Measurements from ENCODE around the gene PCYOX1L. TPM values are rescaled to one million over a fixed set of nuclear protein-coding genes. Genes with fewer than 3 reads are reported as not detected.

PCYOX1L gene
- total and polyA plus RNA-seq, 5 donors from 2014 or later: 17.7 to 39.7 (median 19.3) TPM

- H3K4me3 Mint-ChIP-seq: no peak overlapping the region
Observed at GRCh38 chr5:149376104-149376503, 18.3 kb downstream of the PCYOX1L start.

DNA sequence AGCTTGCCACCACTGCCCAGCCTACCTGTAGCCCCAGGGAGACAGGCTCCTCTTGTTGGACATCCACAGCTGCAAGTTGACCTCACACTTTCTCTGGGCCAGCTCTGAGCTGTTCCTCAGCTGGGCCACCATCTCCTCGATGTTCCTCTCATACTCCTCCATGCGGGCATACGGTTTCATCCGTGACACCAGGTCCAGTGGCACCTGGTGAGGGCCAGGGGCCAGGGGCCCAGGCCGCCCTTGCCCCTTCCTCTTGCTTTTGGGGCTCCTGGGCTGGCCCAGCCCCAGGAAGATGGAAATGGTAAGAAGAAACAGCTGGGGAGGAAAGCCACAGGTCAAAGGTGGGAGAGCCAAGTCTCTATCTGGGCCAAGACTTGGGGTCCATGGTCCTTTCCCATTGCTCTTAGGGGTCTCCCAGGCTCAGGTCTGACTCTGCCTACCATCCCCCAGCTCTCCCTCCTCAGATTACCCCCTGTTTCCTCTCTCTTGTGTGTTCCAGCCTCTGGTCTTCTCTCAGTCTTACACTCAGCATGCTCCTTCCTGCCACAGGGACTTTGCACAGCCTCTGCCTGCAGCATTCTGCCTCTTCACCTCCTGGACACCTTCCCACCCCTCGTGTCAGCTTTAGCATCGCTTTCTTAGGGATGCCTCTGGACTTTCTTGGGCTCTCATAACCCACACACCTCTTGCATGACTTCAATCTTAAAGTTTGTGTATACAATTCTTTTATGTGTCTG is 19.0 kb downstream of the PCYOX1L start:
- H3K27me3 ChIP-seq (ENCODE audit: control insufficient read depth, insufficient read depth, low read length): no peaks in the 10 kb centered on the region
- Mint-ChIP-seq H3K4me3 (no peak overlapping the region), H3K36me3 (peaks cover 11% of the 10 kb centered on the region), H3K27me3 (no peaks in the 10 kb centered on the region), H3K9me3 (no peaks in the 10 kb centered on the region), H3K27ac (peak overlapping the region in 1 of 3 donors; percentile 66), H3K4me1 (peaks cover 0 to 2% (median 0%) of the 10 kb centered on the region in 4 donors)
- H3K4me1 ChIP-seq (ENCODE audit: control insufficient read depth, insufficient read depth, low read length, poor library complexity, severe bottlenecking): no peaks in the 10 kb centered on the region
- no peak overlapping the region for H3K4me3 ChIP-seq (ENCODE audit: low read depth, low read length)
- DNase-seq: no peak
- no peak overlapping the region for H3K27ac ChIP-seq (ENCODE audit: insufficient read depth, low read length, poor library complexity, severe bottlenecking)
- H3K9me3 ChIP-seq (ENCODE audit: control insufficient read depth in 2 of 2, low read length in 2 of 2): no peaks in the 10 kb centered on the region
- H3K36me3 ChIP-seq (ENCODE audit: control insufficient read depth, insufficient read depth, low read length): no peaks in the 10 kb centered on the region
- no peak for ATAC-seq (ENCODE audit: low read depth in 2 of 2)

More at GRCh38 chr5:149376104-149376503, 18.3 kb downstream of the PCYOX1L start:
- H3K9me3 ChIP-seq (ENCODE audit: control insufficient read depth in 2 of 2, low read length in 2 of 2): no peaks in the 10 kb centered on the region
- no peak for ATAC-seq (ENCODE audit: low read depth in 2 of 2)
- DNase-seq: no peak
- no peaks in the 10 kb centered on the region for H3K9me3 Mint-ChIP-seq
- H3K27me3 Mint-ChIP-seq: no peaks in the 10 kb centered on the region
- H3K27ac ChIP-seq (ENCODE audit: insufficient read depth, low read length, poor library complexity, severe bottlenecking): no peak overlapping the region
- peak overlapping the region in 1 of 3 donors; percentile 42 for H3K27ac Mint-ChIP-seq
- H3K4me1 ChIP-seq (ENCODE audit: control insufficient read depth, insufficient read depth, low read length, poor library complexity, severe bottlenecking): no peaks in the 10 kb centered on the region
- peaks cover 11% of the 10 kb centered on the region for H3K36me3 Mint-ChIP-seq
- no peaks in the 10 kb centered on the region for H3K36me3 ChIP-seq (ENCODE audit: control insufficient read depth, insufficient read depth, low read length)
- no peak overlapping the region for H3K4me3 ChIP-seq (ENCODE audit: low read depth, low read length)
- H3K27me3 ChIP-seq (ENCODE audit: control insufficient read depth, insufficient read depth, low read length): no peaks in the 10 kb centered on the region
- H3K4me1 Mint-ChIP-seq: peaks cover 0 to 5% (median 2%) of the 10 kb centered on the region in 4 donors

GRCh38 chr5:149378241-149378820 is 20.5 kb downstream of the PCYOX1L start:
- Mint-ChIP-seq H3K4me1 (peaks cover 0 to 3% (median 0%) of the 10 kb centered on the region in 4 donors), H3K4me3 (no peak overlapping the region), H3K27me3 (no peaks in the 10 kb centered on the region), H3K36me3 (peaks cover 11% of the 10 kb centered on the region), H3K9me3 (no peaks in the 10 kb centered on the region), H3K27ac (no peak overlapping the region)
- no peaks in the 10 kb centered on the region for H3K4me1 ChIP-seq (ENCODE audit: control insufficient read depth, insufficient read depth, low read length, poor library complexity, severe bottlenecking)
- H3K9me3 ChIP-seq (ENCODE audit: control insufficient read depth in 2 of 2, low read length in 2 of 2): no peaks in the 10 kb centered on the region
- no peak overlapping the region for H3K27ac ChIP-seq (ENCODE audit: insufficient read depth, low read length, poor library complexity, severe bottlenecking)
- ATAC-seq (ENCODE audit: low read depth in 2 of 2): no peak
- no peak for DNase-seq
- H3K36me3 ChIP-seq (ENCODE audit: control insufficient read depth, insufficient read depth, low read length): no peaks in the 10 kb centered on the region
- no peaks in the 10 kb centered on the region for H3K27me3 ChIP-seq (ENCODE audit: control insufficient read depth, insufficient read depth, low read length)
- H3K4me3 ChIP-seq (ENCODE audit: low read depth, low read length): no peak overlapping the region

DNA sequence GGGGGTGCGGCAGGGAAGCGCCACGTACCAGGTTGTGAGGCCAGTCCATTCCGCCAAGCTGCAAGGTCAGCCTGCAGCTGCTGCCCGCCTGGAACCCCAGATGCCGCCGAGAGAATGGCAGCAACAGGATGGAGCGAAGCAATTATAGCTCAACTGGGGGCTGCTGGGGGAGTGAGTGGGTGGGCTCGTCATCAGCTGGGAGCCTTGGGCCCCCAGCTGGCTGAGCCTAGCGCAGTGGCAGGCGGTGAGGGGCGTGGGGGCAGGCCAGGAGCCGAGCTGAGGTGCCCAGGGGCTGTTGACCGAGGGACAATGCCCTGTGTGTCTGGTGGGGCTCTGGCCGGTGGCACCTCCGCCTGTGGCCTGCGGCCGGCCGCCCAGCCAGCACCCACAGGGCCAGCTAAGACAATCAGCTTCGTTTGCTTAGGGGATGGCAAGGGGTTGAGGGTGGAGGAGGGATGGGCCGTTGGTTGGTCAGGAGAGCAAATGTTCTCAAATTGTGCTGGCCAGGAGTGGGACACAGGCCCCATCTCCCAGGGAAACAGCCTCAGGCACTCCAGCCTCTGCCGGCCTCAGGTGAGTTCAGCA is 21.4 kb downstream of the PCYOX1L start, which contains the start of gene IL17B:
IL17B (minus strand) TSS at position 116 of the 585 bp plus-strand sequence; CDS start at position 49, 67 bp downstream.
- Histone ChIP-seq H3K4me1 (ENCODE audit: control insufficient read depth, insufficient read depth, low read length, poor library complexity, severe bottlenecking) (no peaks in the 10 kb centered on the region), H3K36me3 (ENCODE audit: control insufficient read depth, insufficient read depth, low read length) (no peaks in the 10 kb centered on the region), H3K27me3 (ENCODE audit: control insufficient read depth, insufficient read depth, low read length) (no peaks in the 10 kb centered on the region), H3K27ac (ENCODE audit: insufficient read depth, low read length, poor library complexity, severe bottlenecking) (no peak within 1 kb of the TSS), H3K4me3 (ENCODE audit: low read depth, low read length) (no peak within 1 kb of the TSS), H3K9me3 (ENCODE audit: control insufficient read depth in 2 of 2, low read length in 2 of 2) (no peaks in the 10 kb centered on the region)
- Mint-ChIP-seq H3K9me3 (no peaks in the 10 kb centered on the region), H3K27me3 (no peaks in the 10 kb centered on the region), H3K4me1 (peaks cover 0 to 3% (median 0%) of the 10 kb centered on the region in 4 donors), H3K36me3 (peaks cover 11% of the 10 kb centered on the region), H3K27ac (no peak within 1 kb of the TSS), H3K4me3 (no peak within 1 kb of the TSS)
- DNase-seq: no peak
- ATAC-seq (ENCODE audit: low read depth in 2 of 2): no peak

DNA sequence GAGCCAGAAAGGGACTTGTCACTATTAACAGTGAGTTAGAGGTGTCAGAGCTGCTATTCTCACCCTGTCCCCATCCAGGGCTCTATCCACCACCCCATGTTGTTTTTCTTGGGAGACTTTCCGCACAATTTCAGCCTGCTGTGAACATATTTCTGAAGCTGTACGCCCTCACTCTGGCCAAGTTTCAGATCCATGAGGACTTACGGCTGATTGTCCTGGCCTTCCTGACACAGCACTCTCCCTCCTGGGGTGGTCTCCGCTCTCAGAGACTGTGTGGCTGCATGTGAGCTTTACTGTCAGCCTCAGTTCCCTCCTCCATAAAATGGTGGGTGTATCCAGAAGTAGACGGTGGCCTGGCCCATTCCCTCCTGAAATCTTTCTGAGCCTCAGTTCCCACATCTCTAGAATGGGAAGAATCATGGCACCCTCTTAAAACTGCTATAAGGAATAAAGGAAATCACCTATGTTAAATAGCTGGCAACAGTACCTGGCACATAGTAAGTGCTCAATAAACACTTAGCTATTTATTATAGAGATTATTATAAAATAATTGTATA is 22.1 kb downstream of the PCYOX1L start:
- no peaks in the 10 kb centered on the region for H3K9me3 ChIP-seq (ENCODE audit: control insufficient read depth in 2 of 2, low read length in 2 of 2)
- no peaks in the 10 kb centered on the region for H3K36me3 ChIP-seq (ENCODE audit: control insufficient read depth, insufficient read depth, low read length)
- H3K4me1 Mint-ChIP-seq: peaks cover 0 to 3% (median 0%) of the 10 kb centered on the region in 4 donors
- ATAC-seq (ENCODE audit: low read depth in 2 of 2) (no peak), DNase-seq (no peak)
- no peak overlapping the region for H3K27ac ChIP-seq (ENCODE audit: insufficient read depth, low read length, poor library complexity, severe bottlenecking)
- H3K4me3 Mint-ChIP-seq: no peak overlapping the region
- no peaks in the 10 kb centered on the region for H3K4me1 ChIP-seq (ENCODE audit: control insufficient read depth, insufficient read depth, low read length, poor library complexity, severe bottlenecking)
- peaks cover 11% of the 10 kb centered on the region for H3K36me3 Mint-ChIP-seq
- H3K9me3 Mint-ChIP-seq: no peaks in the 10 kb centered on the region
- H3K27me3 ChIP-seq (ENCODE audit: control insufficient read depth, insufficient read depth, low read length): no peaks in the 10 kb centered on the region
- H3K4me3 ChIP-seq (ENCODE audit: low read depth, low read length): no peak overlapping the region
- no peak overlapping the region for H3K27ac Mint-ChIP-seq
- H3K27me3 Mint-ChIP-seq: no peaks in the 10 kb centered on the region

DNA sequence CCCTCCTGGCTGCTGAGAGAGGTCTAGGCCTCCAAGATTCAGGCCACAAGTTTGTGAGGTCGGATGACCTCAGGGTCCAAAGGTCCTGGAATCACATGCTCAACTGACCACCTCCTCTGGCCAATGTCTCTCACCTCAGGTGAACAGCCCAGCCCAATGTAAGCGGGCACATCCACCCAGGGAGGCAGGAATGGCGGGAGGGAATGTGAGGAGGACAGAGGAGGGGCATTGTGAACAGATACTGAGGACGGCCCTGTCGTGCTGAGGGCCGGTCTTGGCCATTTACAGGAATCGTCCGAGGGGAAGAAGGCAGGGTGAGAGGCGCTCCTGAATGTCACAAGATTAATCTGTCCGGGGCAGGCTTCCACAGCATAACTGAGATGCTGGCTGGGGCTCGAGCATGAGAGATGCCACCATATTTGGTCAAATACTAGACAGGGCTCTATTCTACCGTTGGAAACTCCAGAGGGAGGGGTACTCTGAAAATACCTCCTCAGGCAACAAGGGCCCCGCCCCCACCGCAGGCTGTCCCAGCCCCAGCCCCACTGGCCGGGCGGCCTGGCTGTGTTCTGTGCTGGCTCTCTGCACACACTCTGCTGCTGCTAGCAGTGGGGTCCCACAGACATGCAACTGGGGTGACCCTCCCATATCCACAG is 22.7 kb downstream of the PCYOX1L start:
- Histone ChIP-seq H3K4me1 (ENCODE audit: control insufficient read depth, insufficient read depth, low read length, poor library complexity, severe bottlenecking) (no peaks in the 10 kb centered on the region), H3K36me3 (ENCODE audit: control insufficient read depth, insufficient read depth, low read length) (no peaks in the 10 kb centered on the region), H3K27me3 (ENCODE audit: control insufficient read depth, insufficient read depth, low read length) (no peaks in the 10 kb centered on the region), H3K9me3 (ENCODE audit: control insufficient read depth in 2 of 2, low read length in 2 of 2) (no peaks in the 10 kb centered on the region), H3K4me3 (ENCODE audit: low read depth, low read length) (no peak overlapping the region), H3K27ac (ENCODE audit: insufficient read depth, low read length, poor library complexity, severe bottlenecking) (no peak overlapping the region)
- no peak for DNase-seq
- Mint-ChIP-seq H3K36me3 (peaks cover 11% of the 10 kb centered on the region), H3K27me3 (no peaks in the 10 kb centered on the region), H3K4me1 (peaks cover 0 to 3% (median 0%) of the 10 kb centered on the region in 4 donors), H3K27ac (no peak overlapping the region), H3K9me3 (no peaks in the 10 kb centered on the region), H3K4me3 (no peak overlapping the region)
- ATAC-seq (ENCODE audit: low read depth in 2 of 2): no peak

GRCh38 chr5:149381261-149381985 is 23.6 kb downstream of the PCYOX1L start:
- DNase-seq (no peak), ATAC-seq (ENCODE audit: low read depth in 2 of 2) (no peak)
- H3K36me3 Mint-ChIP-seq: peaks cover 5% of the 10 kb centered on the region
- no peak overlapping the region for H3K27ac Mint-ChIP-seq
- Histone ChIP-seq H3K9me3 (ENCODE audit: control insufficient read depth in 2 of 2, low read length in 2 of 2) (no peaks in the 10 kb centered on the region), H3K4me3 (ENCODE audit: low read depth, low read length) (no peak overlapping the region), H3K4me1 (ENCODE audit: control insufficient read depth, insufficient read depth, low read length, poor library complexity, severe bottlenecking) (no peaks in the 10 kb centered on the region), H3K27ac (ENCODE audit: insufficient read depth, low read length, poor library complexity, severe bottlenecking) (no peak overlapping the region), H3K36me3 (ENCODE audit: control insufficient read depth, insufficient read depth, low read length) (no peaks in the 10 kb centered on the region), H3K27me3 (ENCODE audit: control insufficient read depth, insufficient read depth, low read length) (no peaks in the 10 kb centered on the region)
- H3K4me1 Mint-ChIP-seq: peaks cover 0 to 3% (median 0%) of the 10 kb centered on the region in 4 donors
- no peak overlapping the region for H3K4me3 Mint-ChIP-seq
- H3K27me3 Mint-ChIP-seq: no peaks in the 10 kb centered on the region
- H3K9me3 Mint-ChIP-seq: no peaks in the 10 kb centered on the region
